ENCODE results near the gene ADAM12.

ADAM12 gene

DNA sequence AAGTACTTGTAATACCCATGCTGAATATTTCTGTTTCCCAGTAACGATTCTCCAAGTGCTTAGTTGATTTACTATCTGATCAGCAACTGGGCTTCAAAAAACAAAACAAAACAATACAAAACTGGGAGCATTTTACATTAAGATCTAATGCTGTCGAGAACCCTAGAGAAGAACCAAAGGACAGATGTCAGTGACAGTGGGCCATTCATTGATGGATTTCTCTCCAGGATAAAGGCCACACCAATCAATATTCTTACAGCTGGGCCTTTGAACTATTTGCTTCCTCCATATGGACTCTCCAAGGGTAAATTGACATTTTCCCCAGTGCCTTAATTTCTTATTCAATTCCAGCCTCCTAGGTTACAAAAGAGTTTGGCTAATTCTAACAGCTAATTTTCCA is 217.5 kb downstream of the ADAM12 start:
- DNase-seq = no peak

DNA sequence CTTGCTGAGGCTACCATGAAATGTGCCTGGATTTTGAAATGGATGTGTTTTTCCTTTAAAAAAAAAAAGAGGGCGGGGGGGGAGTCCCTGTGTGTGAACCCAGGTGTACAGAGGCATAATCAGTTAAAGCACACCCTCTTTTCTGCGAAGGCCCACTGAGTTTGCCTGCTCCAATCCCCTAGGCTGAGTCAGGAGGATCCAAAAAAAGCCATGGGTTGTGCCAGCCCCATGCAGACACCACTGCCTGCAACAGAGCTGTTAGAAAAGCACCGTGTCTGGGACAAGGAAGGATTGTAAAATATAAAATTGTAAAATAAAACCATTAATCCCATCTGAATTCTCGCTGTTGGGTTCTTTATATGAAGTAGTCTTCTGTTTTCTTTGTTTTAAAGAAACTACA is 217.9 kb downstream of the ADAM12 start:
- DNase-seq = no peak

- DNase-seq = no peak
Observed at GRCh38 chr10:126169899-126170298, 218.4 kb downstream of the ADAM12 start.

- peak; percentile 20 to 46 for DNase-seq
Observed at GRCh38 chr10:126166797-126167196, 221.5 kb downstream of the ADAM12 start.

DNA sequence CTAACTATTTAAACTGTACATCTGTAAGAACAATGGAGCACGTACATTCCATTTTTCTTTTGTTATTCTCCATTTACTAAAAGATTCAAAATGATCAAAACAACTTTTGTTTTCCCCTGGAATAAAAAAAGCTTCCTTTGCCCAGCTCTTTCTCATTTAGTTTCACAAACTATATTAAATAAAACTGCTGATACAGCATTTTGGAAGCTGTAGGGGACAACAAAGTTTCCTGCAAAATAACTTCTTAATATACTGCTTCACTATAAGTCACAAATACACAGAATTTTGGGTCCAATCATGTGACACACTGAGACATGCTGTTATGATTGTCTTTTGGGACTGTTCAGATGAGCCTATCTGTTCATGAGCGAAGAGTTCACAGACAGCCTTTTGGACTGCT is 222.4 kb downstream of the ADAM12 start:
- no peak for DNase-seq

DNA sequence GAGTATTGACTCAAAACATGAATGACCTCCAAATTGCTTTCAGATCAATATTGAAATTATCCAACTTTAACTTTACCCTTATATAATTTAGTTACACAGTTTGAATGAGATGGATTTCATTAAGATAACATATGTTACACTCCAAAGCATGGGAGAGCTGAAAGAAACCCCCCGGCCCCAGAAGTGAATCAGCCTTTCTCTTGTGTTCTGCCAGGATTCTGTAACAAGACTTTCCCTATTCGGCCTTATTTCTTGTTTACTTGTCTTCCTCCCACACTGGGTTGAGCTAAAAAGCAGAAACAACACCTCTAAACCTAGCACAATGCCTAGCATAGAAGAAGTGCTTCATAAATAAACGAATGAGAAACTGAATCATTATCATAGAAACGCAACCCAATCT is 224.8 kb downstream of the ADAM12 start:
- DNase-seq = no peak

DNA sequence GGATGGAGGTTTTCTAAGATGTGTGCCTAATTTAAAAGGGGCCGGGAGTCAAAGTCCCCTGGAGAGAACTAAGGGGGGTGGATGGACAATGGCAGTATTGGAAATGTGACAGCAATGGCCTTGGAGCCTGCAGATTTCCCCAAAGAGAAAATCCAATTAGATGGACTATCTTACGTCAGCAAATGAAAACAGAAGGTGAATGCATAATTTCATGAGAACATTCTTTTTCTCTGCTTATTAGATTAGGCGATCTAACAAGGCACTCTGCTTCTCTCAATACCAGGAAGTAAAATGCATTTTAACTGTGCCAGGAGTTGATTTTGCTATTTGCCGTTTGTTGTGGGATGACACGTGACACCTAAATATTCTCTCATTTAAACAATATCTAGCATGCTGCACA is 226.6 kb downstream of the ADAM12 start:
- DNase-seq = no peak

GRCh38 chr10:126160971-126161630 is 227.2 kb downstream of the ADAM12 start:
- DNase-seq = no peak

DNA sequence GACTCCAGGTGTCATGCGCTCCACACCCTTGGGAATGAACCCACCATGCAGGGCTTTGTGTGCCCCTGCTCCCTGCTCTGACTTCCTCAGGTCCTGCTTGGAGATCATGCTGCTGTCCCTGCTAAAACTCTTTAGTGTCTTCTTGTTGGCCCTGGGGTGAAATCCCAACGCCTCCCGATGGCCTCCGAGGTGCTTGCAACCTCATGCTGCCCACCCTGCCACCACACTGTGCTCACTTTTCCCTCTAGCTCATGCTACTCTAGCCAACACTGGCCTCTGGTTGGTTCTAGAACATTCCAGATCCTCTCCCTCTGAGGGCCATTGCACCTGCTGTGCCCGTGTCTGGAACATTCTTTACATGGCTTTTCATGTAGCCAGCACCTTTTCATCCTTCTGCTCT is 227.7 kb downstream of the ADAM12 start:
- no peak for DNase-seq

GRCh38 chr10:126158133-126158892 is 230.0 kb downstream of the ADAM12 start:
- DNase-seq = no peak

GRCh38 chr10:126157189-126157588 is 231.1 kb downstream of the ADAM12 start:
- DNase-seq = no peak

- DNase-seq = no peak
Observed at GRCh38 chr10:126156503-126156902, 231.8 kb downstream of the ADAM12 start.

DNA sequence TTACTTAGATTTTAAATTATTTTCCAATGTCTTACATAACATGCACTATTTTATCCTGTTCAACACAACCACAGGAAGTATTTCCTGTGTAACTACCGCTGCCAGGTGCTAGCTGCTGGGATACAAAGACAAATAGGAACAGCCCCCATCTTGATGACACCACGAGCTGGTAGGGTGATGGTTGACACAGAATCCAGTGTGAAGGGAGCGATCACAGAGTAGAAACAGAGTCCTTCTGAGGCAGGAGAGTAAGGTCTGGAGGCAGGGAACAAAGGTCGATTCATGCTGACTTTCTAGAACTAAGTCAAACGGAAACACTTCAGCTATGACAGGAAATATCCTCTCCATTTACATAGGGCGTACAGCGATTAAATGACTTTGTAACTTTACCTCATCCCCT is 232.3 kb downstream of the ADAM12 start:
- no peak for DNase-seq

DNA sequence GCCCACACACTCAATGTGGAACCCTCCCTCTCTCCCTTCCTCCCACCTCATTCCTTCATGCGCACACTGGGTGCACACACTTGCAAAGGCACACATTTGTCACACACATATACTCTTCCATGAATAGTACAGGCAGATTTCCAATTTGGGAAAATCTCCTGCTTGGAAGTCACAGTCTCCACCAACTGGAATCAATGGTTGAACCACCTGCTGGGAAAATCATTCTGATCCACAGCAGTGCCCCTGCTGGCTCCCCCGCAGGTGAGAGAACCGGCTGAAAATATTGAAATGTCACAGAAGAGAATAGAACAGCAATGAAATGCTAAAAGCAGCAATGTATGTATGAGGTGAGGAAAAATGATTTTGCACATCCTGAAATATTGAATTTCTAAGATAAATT is 232.7 kb downstream of the ADAM12 start:
- no peak for DNase-seq

- no peak for DNase-seq
Observed at GRCh38 chr10:126153711-126154628, 234.3 kb downstream of the ADAM12 start.

DNA sequence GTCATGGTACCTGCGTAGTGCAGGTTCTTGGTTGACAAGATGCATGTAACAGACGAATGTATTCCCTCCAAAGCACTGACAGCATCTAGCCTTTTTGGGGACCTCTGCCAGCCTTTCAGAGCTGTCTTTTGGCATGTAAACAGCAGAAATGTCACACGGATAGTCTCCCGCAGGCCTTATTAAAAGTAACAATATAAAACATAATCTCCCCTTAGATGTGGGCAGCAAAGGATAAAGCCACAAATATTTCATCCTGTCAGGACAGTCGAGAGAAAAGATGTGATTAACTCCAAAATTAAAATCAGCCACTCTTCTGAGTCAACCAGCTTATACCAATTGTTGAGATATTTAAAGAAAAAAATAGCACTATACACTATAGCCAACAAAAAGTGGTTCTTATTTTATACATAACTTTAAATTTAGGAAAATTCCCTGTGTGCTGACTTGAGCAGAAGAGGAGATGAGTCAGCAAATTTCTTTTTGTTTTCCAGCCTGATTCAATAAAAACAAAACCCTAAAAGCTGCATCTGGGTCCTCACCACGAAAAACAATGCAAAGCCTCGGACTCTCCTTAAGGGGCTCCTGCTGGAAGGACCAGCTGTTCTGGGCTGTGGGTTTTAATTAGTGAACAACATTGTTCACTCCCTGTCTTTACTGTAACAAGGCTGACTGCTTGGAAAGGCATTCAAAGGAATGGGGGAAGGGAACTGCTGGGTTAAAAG is 240.2 kb downstream of the ADAM12 start:
- DNase-seq = no peak

- DNase-seq = no peak
Observed at GRCh38 chr10:126146771-126147170, 241.5 kb downstream of the ADAM12 start.

DNA sequence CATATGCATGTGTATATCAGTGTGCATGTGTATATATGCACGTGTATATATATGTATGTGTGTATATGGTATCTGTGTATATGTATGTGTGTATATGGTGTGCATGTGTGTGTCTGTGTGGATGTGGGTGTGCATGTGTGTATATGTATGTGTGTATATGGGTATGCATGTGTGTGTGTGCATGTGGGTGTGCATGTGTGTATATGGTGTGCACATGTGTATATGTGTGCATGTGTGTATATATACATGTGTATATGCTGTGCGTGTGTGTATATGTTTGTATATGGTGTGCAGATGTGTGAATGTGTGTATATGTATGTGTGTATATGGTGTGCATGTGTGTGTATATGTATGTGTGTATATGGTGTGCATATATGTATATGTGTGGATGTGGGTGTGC is 245.2 kb downstream of the ADAM12 start:
- no peak for DNase-seq

DNA sequence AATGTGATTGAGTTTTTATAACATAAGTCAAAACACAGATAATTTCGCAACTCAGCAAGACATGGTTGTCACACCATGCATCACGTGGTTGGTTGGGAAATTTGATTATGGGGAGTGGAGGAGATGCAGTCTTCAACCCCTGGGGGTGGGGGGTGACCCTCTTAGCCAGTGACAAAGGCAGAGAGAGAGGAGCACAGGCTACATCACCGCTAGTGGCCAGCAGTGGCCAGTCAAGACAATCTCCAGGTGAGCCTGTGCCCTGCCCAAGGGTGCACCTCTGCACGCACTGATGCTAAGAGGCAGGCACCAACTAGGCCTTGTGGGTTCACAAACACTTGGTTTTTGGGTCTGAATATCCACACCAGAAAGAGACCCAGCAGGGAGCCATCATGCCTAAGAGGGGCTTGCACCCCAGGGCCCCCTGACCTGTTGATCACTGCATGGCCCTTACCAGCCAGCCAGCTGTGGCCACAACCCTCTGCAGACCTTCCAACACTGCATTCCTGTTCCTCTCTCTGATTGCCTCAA is 247.5 kb downstream of the ADAM12 start:
- DNase-seq = no peak

GRCh38 chr10:126137562-126138221 is 250.6 kb downstream of the ADAM12 start:
- DNase-seq = no peak

DNA sequence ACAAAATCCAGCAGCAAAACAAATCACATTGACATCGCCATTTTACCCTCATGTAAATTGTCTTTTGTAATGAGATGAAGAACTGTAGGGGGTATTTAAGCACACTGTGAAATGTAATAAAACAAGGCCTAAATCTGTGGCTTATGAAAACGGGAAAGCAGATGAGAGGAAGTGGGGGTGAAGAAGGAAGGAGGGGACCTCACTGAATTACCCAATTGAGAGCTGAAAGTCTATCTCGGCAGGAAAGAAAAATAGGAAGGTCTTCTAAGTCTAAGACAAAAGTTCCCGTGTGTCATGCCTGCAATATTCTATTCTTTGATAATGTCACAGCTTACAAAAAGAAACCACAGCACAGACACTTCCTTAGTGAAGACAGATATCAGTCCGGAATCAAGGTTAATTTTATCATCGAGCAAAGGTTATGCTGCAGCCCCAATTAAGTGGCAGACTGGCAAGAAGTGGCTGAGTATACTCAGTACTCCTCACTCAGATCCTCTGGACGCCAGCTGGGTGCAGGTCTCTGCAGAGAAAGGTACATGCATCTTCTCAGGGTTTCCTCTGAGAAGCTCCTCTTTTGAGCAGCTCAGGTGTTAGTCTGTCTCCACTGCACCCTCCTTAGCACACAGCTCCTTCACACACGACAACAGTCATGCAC is 252.2 kb downstream of the ADAM12 start:
- no peak for DNase-seq

DNA sequence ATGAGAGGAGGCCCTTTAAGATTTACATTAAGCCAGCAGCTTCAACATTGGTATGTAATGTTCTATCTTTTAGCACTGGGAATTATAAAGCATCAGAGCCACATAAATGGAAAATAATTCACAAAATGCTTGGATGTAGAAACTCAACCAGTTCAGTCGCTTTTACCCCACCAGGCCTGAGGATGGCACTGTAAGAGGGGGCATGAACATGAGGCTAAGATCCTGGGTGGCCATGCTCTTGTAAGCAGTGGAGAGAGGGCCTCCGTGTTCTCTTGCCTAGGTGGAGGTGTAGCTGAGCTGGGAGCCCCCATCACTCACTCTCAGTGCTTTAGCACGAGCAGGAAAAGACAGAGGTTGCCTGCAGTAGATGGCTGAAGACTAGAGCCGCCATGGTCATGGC is 253.1 kb downstream of the ADAM12 start:
- DNase-seq = no peak

All from activated CD4-positive, alpha-beta T cell treated with anti-CD3 and anti-CD28 coated beads, Interleukin-2, amount 50 U/mL, for 48 hours (primary cell).